GM19351 (cell line): Measurements from ENCODE around the gene ESYT2.
"Not testable (repeated sequence)": the region's sequence is repeated elsewhere in the genome, so short reads cannot be mapped to it uniquely, and the experiment has no call there.

Source experiments
- ATAC-seq: cut with Tn5 transposase; IDR thresholded peaks from one replicate; pipeline ENCODE4 v1.9.1; 2021; ENCODE audit warnings: mild to moderate bottlenecking, moderate library complexity; ENCODE audit not compliant: unreplicated experiment

The ESYT2 gene

DNA sequence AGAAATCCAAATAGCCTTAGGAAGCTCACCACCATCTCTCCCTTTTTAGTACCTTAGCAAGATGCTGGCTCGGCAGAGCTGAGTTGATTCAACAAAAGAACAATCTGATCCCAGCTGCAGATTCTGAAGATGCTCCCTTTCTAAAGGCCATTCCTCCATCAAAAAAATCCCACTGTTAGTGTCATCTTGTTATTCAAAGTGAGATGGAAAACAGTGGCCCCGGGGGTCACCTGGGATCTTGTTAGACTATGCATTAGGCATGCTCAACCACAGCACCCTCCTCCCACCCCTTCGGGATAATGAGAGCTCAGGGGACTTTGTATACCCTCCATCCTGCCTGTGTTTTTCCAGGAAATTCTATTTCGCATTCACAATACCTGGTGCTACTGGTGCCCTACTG, 127.1 kb downstream of the ESYT2 start:
- ATAC-seq, result no peak

DNA sequence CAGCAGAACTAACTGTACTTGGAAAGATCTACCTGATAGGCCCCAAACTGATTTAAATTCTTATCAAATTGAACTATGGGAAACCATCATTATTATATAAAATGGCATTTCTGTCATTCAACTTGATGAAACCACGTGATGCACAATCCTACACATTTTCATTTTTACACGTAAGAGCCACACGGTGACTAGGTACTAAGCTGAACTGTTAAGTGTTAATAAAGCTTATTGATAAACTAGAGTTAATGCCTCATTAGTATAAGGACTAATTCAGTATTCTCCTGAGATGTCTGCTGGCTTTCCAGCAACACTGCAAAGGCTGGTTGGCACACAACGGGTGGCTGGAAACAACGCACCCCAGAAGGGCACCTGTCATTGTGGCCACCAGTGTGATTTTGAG, 129.3 kb downstream of the ESYT2 start:
- no peak for ATAC-seq

DNA sequence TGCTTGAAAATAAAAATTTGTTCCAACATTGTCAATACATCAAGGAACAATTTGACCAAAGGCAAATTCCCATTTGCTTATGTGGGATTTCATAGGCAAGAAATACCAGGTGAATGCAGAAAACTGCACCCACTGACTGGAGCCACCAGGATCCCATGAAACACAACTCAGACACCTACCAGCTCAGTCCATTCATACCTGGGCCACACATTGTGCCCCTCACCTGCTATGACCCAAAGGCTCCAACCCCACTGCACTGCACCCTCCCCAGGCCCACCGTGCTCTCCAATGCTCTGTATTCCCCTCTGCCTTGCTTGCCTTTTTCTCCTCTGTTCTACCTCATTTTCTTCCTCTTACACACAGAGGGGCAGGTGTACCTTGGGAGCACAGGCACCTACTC, 130.0 kb downstream of the ESYT2 start:
- no peak for ATAC-seq

DNA sequence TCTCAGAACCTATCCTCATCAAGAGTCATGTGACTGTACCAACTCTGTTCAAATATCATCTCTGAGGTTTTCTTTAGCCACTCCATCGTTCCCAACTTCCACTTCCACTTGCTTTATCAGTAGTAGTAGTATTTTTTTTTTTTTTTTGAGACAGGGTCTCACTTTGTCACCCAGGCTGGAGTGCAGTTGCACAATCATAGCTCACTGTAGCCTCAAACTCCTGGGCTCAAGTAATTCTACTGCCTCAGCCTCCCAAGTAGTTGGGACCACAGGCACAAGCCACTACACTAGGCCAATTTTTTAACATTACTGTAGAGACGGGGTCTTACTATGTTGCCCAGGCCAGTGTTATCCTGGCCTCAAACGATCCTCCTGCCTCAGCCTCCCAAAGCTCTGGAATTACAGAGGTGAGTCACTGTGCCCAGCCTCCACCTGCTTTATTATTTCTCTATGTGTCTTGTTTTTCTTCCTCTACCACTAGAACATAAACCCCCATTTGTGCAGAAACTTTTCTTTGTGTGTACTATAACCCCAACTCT, 130.6 kb downstream of the ESYT2 start:
- no peak for ATAC-seq

DNA sequence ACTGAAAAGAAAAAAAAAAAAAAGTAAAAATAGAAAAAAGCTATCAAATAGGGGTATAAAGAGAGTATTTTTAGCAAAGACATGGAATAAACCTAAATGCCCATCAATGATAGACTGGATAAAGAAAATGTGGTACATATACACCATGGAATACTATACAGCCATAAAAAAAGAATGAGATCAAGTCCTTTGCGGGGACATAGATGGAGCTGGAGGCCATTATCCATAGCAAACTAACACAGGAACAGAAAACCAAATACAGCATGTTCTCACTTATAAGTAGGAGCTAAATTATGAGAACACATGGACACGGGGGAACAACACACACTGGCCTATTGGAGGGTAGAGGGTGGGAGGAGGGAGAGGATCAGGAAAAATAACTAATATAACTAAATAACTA, 131.7 kb downstream of the ESYT2 start:
- ATAC-seq, result not testable (repeated sequence)

DNA sequence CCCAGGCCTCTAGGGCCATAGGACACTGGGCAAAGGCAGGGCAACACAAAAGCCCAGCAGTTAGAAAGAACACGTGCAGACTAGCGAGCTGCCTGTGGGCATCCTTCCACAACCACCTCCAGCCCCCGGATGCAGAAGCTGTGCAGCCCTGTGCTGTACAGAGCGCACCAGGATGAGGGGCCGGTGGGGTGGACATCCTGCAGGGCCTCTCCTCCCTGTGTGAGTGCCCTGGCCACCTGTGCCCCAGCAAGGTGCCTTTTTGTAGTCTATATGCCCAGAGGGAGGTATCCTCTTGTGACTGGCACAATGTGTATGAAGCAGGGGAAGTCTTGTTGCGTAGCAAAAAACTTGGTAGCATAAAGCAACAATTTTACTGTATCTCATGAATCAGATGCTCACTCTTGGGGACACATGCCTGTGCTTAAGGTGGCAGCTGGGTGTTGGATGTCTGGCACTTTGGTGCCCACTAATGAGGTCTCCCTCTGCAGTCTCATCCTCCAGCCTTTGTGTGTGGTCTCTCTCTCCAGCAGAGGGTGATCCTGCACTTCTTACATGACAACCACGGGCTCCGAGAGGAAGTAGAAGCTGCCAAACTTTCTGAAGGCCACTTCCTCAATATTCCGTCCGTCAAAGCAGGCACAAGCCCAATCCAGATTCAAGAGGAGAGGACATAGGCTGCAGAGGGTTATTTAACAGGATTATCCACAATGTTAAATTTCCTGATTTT, 133.4 kb downstream of the ESYT2 start:
- peak; percentile 81 for ATAC-seq

DNA sequence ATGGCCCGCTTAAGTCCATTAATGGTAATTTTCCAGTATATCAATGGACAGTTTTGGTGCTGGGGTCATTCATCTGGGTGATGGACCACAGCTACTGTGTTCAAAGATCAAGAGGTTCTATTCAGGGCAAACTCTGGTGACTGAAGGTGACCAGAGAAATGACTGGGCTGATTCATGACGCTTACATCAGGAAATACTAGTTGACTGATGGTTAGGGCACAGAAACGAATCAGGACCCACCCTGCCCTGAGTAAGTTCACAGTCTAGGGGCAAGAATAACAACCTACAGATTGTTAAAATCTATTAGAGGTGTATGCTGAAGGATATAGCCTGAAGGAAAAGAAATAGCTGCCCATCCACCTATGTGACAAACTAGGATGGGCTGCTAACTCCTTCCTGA, 134.3 kb downstream of the ESYT2 start:
- no peak for ATAC-seq

DNA sequence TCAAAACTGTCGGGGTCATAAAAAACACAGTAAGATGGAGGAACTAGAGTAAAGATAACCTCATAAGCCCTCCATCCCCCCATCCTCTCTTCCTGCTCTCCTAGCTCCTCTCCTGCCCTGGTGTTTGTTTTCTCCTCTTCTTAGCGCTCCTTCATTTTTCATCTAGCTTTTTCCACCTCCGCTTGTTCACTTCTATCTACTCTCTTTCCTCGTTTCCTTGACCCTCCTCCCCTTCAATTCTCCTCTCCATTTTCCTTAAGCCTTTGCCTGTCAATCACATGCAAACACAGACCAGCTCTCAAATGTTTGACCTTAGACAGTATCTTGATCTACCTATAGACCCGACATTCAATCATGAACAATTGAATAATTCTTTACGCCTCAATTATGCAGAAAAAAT, 134.7 kb downstream of the ESYT2 start:
- no peak for ATAC-seq

DNA sequence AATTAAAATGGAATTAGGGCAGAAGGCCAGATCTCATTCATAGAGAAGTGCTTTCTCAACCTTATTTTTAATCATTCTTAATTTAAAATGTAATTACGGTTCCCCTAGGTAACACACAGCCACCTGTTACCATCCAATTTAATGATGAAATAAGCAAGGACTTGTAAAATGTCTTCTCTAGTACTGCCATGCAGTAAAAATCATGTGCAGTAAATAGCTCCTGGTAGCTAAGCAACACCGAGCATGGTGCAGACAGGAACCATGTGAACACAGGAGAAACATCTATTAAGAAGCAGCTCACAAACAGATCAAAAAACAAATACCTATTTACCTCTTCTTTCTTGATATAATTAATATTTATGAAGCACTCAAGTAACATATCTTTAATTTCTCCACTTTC, 139.8 kb downstream of the ESYT2 start:
- no peak for ATAC-seq

DNA sequence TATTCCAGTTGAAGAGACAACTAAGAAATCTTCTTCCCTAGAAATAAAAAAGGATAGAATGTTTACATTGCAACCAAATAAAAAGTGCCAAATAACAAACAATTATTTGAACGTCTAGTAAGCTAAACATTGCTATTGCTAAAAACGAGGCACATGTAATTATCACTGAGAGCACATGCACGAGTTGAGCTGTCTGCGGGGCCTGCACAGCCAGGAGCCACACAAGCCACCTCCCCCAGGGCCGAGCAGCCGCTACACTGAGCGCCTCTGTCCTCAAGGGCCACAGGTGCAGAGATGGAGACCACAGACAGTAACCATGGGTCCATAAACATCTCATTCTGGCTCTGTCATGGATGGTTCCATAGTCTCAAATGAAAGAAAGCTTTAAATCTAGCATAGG, 141.9 kb downstream of the ESYT2 start:
- ATAC-seq, result no peak

DNA sequence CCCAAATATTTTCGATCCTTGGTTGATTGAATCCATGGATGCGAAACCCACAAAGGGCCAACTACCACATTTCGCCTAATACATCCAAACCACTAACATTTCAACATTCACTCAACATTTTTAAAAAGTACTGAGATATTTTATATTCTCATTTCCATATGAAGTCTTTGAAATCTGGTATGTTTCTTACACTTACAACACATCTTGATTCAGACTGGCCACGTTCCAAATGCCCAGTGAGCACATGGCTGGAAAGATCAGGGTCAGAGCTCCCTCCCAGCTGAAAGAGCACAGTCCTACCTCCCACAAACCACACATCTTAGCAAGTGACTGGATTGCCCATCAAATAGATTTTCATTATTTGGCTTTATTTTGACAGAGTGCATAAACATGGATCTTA, 143.6 kb downstream of the ESYT2 start:
- ATAC-seq, result no peak

DNA sequence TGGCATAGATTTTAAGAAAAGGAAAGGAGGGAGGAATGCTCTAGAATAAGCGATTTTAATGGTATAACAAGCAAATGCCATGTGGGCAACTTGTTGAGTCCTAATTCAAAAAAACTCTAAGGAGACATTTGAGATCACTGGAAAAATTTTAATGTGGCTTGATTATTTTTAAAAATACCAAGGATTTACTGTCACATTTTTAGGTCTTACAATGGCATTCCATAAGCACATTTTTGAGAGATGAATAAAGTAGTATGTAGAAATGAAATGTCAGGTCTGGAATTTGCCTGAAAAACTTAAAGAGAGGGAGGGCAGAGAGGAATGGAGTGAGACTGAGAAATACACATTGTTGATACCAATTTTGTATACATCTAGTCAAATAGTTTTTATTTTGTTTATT, 145.0 kb downstream of the ESYT2 start:
- ATAC-seq, result no peak

DNA sequence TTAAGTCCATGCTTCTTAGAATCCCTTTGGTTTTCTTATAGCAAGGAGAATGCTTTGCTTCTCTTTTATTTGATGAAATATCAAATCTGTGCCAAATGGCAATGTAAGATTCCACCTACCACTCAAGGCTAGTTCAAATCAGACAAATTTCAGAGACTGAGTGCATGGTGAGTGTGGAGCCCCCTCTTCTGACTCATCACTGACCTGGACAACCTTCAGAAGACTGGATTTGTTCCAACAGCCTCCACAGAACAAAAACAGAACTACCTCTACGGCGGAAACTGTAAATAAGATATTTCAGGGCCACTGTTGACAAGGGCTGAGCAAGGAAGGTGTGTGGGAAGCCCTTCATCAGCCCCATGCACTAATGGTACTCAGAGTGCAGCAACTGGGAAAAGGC, 145.8 kb downstream of the ESYT2 start:
- no peak for ATAC-seq

DNA sequence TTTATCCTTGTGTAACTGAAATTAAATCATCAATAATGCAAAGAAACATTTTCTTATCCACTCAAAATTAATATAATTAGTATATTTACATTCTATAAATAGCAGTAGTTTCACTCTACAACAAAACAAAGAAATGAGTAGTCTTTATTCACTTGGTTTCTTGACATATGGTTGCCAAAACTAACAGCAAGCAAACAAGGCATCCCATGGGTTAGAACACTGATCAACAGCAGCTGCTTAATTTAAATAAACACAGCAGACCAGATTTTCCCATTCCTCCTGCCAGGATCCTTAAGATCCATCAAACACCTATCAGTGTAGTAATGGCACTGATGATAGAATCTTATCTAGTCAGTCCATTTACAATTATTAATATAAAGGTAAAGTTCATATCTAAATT, 146.9 kb downstream of the ESYT2 start:
- ATAC-seq, result no peak
